Measurements from ENCODE around the gene HLA-DOA. TPM values are rescaled to one million over a fixed set of nuclear protein-coding genes. Genes with fewer than 3 reads are reported as not detected.

HLA-DOA gene
- polyA plus RNA-seq, 4 donors, result 0.22 to 7.2 (median 3.3) TPM

DNA sequence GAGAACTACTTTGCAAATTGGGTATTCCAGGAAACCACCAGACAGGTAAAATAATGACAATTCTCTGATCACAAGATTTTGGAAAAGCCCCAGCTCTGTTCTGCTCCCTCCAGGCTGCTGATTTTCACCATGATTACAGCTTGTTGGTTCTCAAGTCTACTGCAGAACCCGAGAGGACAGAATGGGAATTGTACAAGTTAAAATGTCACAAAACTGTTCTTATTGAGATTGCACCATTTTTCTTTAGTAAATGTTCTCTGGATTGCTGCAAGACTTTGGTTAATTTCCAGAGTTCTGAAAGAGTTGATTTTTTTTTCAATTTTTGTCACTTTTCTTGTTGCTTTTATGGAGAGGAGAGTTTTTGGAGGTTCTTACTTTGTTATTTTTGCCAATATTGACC is 27.1 kb upstream of the HLA-DOA start:
- WGBS, 3 donors, result 60 to 74% (median 63%) methylated on average over 1 of the region's 1 CpG
- DNase-seq (no peak), FAIRE-seq (no peak)

DNA sequence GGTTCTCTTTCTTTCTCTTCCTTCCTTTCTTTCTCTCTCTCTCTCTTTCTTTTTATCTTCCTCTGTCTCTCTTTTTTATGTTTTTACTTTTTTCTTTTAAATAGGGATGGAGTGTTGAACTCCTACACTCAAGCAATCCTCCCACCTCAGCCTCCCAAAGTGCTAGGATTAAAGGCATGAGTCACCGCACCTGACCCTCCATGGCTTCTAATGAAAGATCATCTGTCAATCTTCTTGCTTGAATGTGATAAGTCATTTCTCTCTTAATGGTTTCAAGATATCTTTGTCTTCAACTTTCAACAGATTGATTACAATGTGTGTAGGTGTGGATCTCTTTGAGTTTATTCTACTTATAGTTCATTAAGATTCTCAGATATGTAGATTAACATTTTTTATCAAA is 25.2 kb upstream of the HLA-DOA start:
- peaks cover 0 to 7% (median 0%) of the 10 kb centered on the region in 3 donors for H3K27me3 ChIP-seq (ENCODE audit: control insufficient read depth in 3 of 3, insufficient read depth in 3 of 3, low read length in 3 of 3)
- no peak overlapping the region for H3K27ac ChIP-seq (ENCODE audit: low read depth in 1 of 3, low read length in 2 of 3)
- no peaks in the 10 kb centered on the region for H3K36me3 ChIP-seq (ENCODE audit: control insufficient read depth in 3 of 3, insufficient read depth in 2 of 3, low read depth in 1 of 3, low read length in 3 of 3)
- H3K4me1 ChIP-seq (ENCODE audit: control insufficient read depth in 3 of 3, insufficient read depth in 2 of 3, low read depth in 1 of 3, low read length in 2 of 3), result no peaks in the 10 kb centered on the region
- H3K4me3 ChIP-seq (ENCODE audit: low read depth in 1 of 3, low read length in 3 of 3), result no peak overlapping the region
- FAIRE-seq (no peak), DNase-seq (no peak)
- H3K9me3 ChIP-seq (ENCODE audit: control insufficient read depth in 2 of 2, insufficient read depth in 1 of 2, low read depth in 1 of 2, low read length in 1 of 2), result no peaks in the 10 kb centered on the region
- WGBS, 3 donors, result 93 to 100% (median 97%) methylated on average over 1 of the region's 1 CpG

More for the DNA sequence above, 27.1 kb upstream of the HLA-DOA start:
- Histone ChIP-seq H3K9me3 (ENCODE audit: control insufficient read depth in 2 of 2, insufficient read depth in 1 of 2, low read depth in 1 of 2, low read length in 1 of 2) (no peaks in the 10 kb centered on the region), H3K36me3 (ENCODE audit: control insufficient read depth in 3 of 3, insufficient read depth in 2 of 3, low read depth in 1 of 3, low read length in 3 of 3) (no peaks in the 10 kb centered on the region), H3K4me3 (ENCODE audit: low read depth in 1 of 3, low read length in 3 of 3) (no peak overlapping the region), H3K27me3 (ENCODE audit: control insufficient read depth in 3 of 3, insufficient read depth in 3 of 3, low read length in 3 of 3) (no peaks in the 10 kb centered on the region), H3K4me1 (ENCODE audit: control insufficient read depth in 3 of 3, insufficient read depth in 2 of 3, low read depth in 1 of 3, low read length in 2 of 3) (no peaks in the 10 kb centered on the region), H3K27ac (ENCODE audit: low read depth in 1 of 3, low read length in 2 of 3) (no peak overlapping the region)

DNA sequence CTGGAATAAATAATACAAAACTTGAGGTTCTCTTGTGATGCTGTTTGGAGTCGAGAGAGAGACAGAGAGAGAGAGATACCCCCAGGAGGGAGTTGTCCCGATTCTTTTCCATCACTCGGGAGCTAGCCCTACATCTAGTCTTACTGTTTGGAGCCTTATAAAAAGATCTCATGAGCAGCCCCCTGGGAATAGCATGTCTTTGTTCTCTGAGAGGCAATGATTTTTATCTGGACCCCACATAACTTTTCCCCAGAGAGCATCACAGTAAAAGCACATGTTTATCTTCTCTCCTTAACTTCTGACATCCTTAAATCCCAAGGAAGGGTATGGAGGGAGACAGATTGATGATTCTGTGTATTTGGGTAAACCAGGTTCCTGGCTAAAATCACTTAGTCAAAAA is 20.9 kb upstream of the HLA-DOA start:
- 56 to 83% (median 66%) methylated on average over 3 of the region's 3 CpGs for WGBS, 3 donors
- Histone ChIP-seq H3K4me1 (ENCODE audit: control insufficient read depth in 3 of 3, insufficient read depth in 2 of 3, low read depth in 1 of 3, low read length in 2 of 3) (no peaks in the 10 kb centered on the region), H3K27ac (ENCODE audit: low read depth in 1 of 3, low read length in 2 of 3) (peak overlapping the region in 1 of 3 donors; percentile 52), H3K4me3 (ENCODE audit: low read depth in 1 of 3, low read length in 3 of 3) (no peak overlapping the region), H3K27me3 (ENCODE audit: control insufficient read depth in 3 of 3, insufficient read depth in 3 of 3, low read length in 3 of 3) (peaks cover 0 to 10% (median 0%) of the 10 kb centered on the region in 3 donors), H3K36me3 (ENCODE audit: control insufficient read depth in 3 of 3, insufficient read depth in 2 of 3, low read depth in 1 of 3, low read length in 3 of 3) (no peaks in the 10 kb centered on the region), H3K9me3 (ENCODE audit: control insufficient read depth in 2 of 2, insufficient read depth in 1 of 2, low read depth in 1 of 2, low read length in 1 of 2) (no peaks in the 10 kb centered on the region)
- DNase-seq (no peak), FAIRE-seq (no peak)

DNA sequence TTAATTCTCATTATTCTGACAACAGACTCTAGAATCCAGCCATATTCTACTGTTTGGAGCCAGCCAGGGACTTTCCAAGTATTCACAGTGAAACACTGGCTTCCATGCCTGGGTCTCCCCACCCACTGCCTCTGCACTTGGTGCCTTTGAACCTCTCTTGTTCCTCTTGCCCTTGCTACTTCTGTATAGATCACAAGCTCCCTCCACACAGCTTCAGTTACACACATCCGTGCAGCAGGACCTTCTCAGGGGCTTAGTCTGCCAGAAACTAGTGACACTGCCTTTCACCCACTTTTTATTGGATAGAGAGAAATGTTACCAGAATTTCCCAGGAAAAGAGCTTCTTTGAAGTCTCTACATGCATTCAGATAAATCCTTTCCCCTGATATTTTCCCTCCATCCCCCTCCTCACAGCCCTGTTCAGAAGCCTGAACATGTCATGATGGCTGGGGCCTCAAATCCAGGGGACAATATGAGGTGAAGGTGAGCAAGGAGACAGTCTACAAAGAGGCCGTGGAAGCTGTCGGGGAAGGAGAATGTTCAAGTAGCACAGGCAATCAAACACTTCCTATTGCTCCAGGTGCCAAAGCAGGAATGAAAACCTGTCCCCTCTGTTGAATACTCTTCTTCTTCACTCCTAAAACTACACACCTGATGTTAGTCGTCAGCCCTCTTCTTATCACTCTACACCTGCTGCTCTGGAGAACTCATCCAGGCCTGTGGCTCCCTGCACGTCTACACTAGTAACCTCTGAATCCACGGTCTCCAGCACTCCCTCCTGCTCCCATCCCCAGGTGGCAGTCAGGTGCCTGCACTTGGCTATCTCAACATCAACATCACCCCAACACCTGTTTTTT is 20.2 kb upstream of the HLA-DOA start:
- DNase-seq, result peak in 1 of 2 donors; percentile 8
- WGBS, 3 donors, result 41 to 44% (median 41%) methylated on average over 6 of the region's 6 CpGs
- Histone ChIP-seq H3K27me3 (ENCODE audit: control insufficient read depth in 3 of 3, insufficient read depth in 3 of 3, low read length in 3 of 3) (peaks cover 0 to 10% (median 0%) of the 10 kb centered on the region in 3 donors), H3K27ac (ENCODE audit: low read depth in 1 of 3, low read length in 2 of 3) (peak overlapping the region in 2 of 3 donors; percentile 17 to 52), H3K36me3 (ENCODE audit: control insufficient read depth in 3 of 3, insufficient read depth in 2 of 3, low read depth in 1 of 3, low read length in 3 of 3) (no peaks in the 10 kb centered on the region), H3K9me3 (ENCODE audit: control insufficient read depth in 2 of 2, insufficient read depth in 1 of 2, low read depth in 1 of 2, low read length in 1 of 2) (no peaks in the 10 kb centered on the region), H3K4me3 (ENCODE audit: low read depth in 1 of 3, low read length in 3 of 3) (no peak overlapping the region), H3K4me1 (ENCODE audit: control insufficient read depth in 3 of 3, insufficient read depth in 2 of 3, low read depth in 1 of 3, low read length in 2 of 3) (no peaks in the 10 kb centered on the region)
- FAIRE-seq, result no peak

DNA sequence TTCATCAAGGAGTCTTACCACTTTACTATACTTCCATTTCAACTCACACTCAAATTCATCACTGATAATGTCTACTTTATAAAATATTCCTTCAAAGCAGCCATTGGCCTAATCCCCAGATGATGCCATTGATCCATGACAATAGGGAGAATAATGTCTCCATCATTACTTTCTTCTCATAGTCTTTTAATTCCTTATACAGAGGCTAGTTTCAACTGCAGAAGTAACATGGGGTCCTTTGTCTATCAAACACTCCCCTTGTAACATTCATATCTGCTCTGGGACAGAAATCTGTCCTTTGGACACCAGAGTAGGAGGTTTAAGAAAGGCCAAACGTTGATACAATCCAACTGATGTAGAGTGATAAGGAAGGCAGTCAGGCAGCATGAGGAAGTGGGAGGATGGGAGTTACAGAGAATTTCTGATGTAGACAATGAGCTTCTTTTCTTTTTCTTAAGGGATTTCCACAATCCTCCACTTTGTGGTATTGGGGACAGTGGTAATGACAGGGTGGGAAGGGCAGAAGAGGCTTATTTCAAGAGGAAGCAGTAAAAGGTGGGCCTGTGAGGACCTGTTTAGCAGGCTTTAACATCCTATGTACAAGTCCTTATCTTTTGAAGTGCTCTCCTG is 18.9 kb upstream of the HLA-DOA start:
- H3K27ac ChIP-seq (ENCODE audit: low read depth in 1 of 3, low read length in 2 of 3), result peak overlapping the region in 2 of 3 donors; percentile 17 to 72
- WGBS, 3 donors, result 14 to 17% (median 14%) methylated on average over 1 of the region's 1 CpG

DNA sequence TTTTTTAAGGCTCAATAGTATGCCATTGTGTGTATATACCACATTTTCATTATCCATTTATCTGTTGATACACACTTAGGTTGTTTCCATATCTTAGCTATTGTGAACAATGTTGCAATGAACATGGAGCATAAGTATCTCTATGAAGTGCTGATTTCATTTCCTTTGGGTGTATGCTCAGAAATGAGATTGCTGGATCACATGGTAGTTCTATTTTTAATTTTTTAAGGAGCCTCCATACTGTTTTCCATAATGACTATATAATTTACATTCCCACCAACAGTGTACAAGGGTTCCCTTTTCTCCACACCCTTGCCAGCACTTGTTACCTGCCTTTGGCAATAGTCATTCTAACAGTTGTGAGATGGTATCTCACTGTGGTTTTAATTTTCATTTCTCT is 15.1 kb upstream of the HLA-DOA start:
- no peaks in the 10 kb centered on the region for H3K4me1 ChIP-seq (ENCODE audit: control insufficient read depth in 3 of 3, insufficient read depth in 2 of 3, low read depth in 1 of 3, low read length in 2 of 3)
- no peaks in the 10 kb centered on the region for H3K36me3 ChIP-seq (ENCODE audit: control insufficient read depth in 3 of 3, insufficient read depth in 2 of 3, low read depth in 1 of 3, low read length in 3 of 3)
- H3K27ac ChIP-seq (ENCODE audit: low read depth in 1 of 3, low read length in 2 of 3), result no peak overlapping the region
- no peak for FAIRE-seq
- H3K9me3 ChIP-seq (ENCODE audit: control insufficient read depth in 2 of 2, insufficient read depth in 1 of 2, low read depth in 1 of 2, low read length in 1 of 2), result no peaks in the 10 kb centered on the region
- H3K4me3 ChIP-seq (ENCODE audit: low read depth in 1 of 3, low read length in 3 of 3), result no peak overlapping the region
- DNase-seq, result no peak
- peaks cover 0 to 3% (median 0%) of the 10 kb centered on the region in 3 donors for H3K27me3 ChIP-seq (ENCODE audit: control insufficient read depth in 3 of 3, insufficient read depth in 3 of 3, low read length in 3 of 3)

More for the DNA sequence above, 18.9 kb upstream of the HLA-DOA start:
- Histone ChIP-seq H3K36me3 (ENCODE audit: control insufficient read depth in 3 of 3, insufficient read depth in 2 of 3, low read depth in 1 of 3, low read length in 3 of 3) (no peaks in the 10 kb centered on the region), H3K4me3 (ENCODE audit: low read depth in 1 of 3, low read length in 3 of 3) (no peak overlapping the region), H3K9me3 (ENCODE audit: control insufficient read depth in 2 of 2, insufficient read depth in 1 of 2, low read depth in 1 of 2, low read length in 1 of 2) (no peaks in the 10 kb centered on the region), H3K4me1 (ENCODE audit: control insufficient read depth in 3 of 3, insufficient read depth in 2 of 3, low read depth in 1 of 3, low read length in 2 of 3) (no peaks in the 10 kb centered on the region), H3K27me3 (ENCODE audit: control insufficient read depth in 3 of 3, insufficient read depth in 3 of 3, low read length in 3 of 3) (peaks cover 0 to 10% (median 0%) of the 10 kb centered on the region in 3 donors)
- DNase-seq (no peak), FAIRE-seq (no peak)

DNA sequence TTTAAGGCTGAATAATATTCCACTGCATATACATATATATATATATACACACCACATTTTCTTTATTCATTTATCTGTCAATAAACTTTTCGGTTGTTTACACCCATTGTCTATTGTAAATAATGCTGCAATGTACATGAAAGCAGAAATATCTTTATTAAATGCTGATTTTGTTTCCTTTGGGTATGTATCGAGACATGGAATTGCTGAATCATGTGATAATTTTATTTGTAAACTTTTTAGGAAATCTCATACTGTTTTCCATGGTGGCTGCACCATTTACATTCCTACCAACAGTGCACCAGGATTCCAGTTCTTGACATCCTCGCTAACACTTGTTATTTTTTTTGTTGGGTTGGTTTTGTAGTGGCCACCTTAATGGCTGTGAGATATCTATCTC is 14.1 kb upstream of the HLA-DOA start:
- FAIRE-seq, result no peak

DNA sequence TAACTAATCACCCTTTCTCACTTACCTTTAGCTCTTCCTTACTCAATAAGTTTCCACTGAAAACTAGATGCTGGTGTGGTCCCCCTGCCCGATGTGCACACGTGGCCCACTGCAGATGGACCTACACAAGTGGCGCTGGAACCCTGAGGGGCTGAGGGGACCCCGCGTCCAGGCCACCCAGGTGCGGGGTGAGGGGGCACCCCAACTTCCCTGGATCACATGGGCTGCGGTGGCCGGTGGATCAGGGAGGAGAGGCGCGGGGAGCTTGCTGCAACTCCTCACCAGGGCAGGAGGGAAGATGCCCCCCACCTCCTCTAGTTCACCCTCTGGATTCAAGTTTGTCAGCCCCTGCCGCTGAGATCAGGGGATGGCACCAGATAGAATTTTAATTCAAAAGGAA is 12.5 kb upstream of the HLA-DOA start:
- FAIRE-seq (no peak), DNase-seq (no peak)
- Histone ChIP-seq H3K4me1 (ENCODE audit: control insufficient read depth in 3 of 3, insufficient read depth in 2 of 3, low read depth in 1 of 3, low read length in 2 of 3) (no peaks in the 10 kb centered on the region), H3K4me3 (ENCODE audit: low read depth in 1 of 3, low read length in 3 of 3) (no peak overlapping the region), H3K27me3 (ENCODE audit: control insufficient read depth in 3 of 3, insufficient read depth in 3 of 3, low read length in 3 of 3) (peaks cover 0 to 9% (median 0%) of the 10 kb centered on the region in 3 donors), H3K36me3 (ENCODE audit: control insufficient read depth in 3 of 3, insufficient read depth in 2 of 3, low read depth in 1 of 3, low read length in 3 of 3) (no peaks in the 10 kb centered on the region), H3K27ac (ENCODE audit: low read depth in 1 of 3, low read length in 2 of 3) (no peak overlapping the region), H3K9me3 (ENCODE audit: control insufficient read depth in 2 of 2, insufficient read depth in 1 of 2, low read depth in 1 of 2, low read length in 1 of 2) (no peaks in the 10 kb centered on the region)
- 88 to 97% (median 92%) methylated on average over 11 of the region's 11 CpGs for WGBS, 3 donors

More for the DNA sequence above, 14.1 kb upstream of the HLA-DOA start:
- no peaks in the 10 kb centered on the region for H3K27me3 ChIP-seq (ENCODE audit: control insufficient read depth in 3 of 3, insufficient read depth in 3 of 3, low read length in 3 of 3)
- no peaks in the 10 kb centered on the region for H3K4me1 ChIP-seq (ENCODE audit: control insufficient read depth in 3 of 3, insufficient read depth in 2 of 3, low read depth in 1 of 3, low read length in 2 of 3)
- H3K27ac ChIP-seq (ENCODE audit: low read depth in 1 of 3, low read length in 2 of 3), result no peak overlapping the region
- no peaks in the 10 kb centered on the region for H3K36me3 ChIP-seq (ENCODE audit: control insufficient read depth in 3 of 3, insufficient read depth in 2 of 3, low read depth in 1 of 3, low read length in 3 of 3)
- H3K9me3 ChIP-seq (ENCODE audit: control insufficient read depth in 2 of 2, insufficient read depth in 1 of 2, low read depth in 1 of 2, low read length in 1 of 2), result no peaks in the 10 kb centered on the region
- no peak overlapping the region for H3K4me3 ChIP-seq (ENCODE audit: low read depth in 1 of 3, low read length in 3 of 3)
- whole genome bisulfite sequencing, 3 donors, result 61 to 62% (median 62%) methylated on average over 3 of the region's 3 CpGs
- no peak for DNase-seq

Measured in small intestine (tissue), 7 donors.